ENCODE data around the gene ZNF724.
A peak's percentile ranks its signal among the peaks of the same experiment; 100 is the strongest.
"Not testable (repeated sequence)": the region's sequence is repeated elsewhere in the genome, so short reads cannot be mapped to it uniquely, and the experiment has no call there.

The ZNF724 gene

DNA sequence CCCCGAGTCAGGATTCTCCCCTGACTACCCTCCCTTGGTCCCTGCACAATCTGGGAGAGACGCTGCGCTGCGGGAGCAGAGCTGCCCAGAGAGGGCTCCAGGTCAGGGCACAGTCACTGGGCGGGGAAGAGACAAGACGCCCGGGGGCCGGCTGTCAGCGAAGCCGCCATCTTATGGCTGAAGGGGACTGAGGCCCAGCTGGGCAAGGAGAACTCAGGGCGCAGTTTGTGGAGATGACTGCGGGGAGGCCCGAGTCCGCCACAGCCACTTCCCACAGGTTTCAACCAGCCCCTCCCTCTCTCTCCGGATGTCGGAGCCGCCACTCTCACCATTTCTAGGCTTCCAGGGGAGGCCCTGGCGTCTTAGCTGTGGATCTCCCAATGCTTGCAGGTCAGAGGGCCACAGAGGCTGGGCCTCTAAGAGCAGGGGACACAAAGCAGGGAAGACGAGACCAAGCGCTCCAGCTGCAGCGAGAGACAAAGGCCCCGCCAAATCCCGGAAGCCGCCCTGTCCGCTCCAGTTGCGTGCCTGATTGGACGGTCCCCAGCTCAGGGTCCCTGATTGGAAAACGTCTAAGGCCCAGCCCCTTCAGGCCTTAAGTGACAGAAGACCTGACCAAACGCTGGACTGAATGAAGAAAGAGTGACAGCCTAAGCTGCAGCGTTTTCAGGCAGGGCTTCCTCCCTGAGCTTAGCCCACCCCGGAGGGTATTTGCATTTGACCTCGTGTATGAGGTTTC, at the start of gene ZNF724:
TSS of gene ZNF724 (minus strand) at position 484 of the 739 bp plus-strand sequence. CDS start at position 332, 152 bp downstream.
- DNase-seq: peak; percentile 96

- no peak for DNase-seq
Observed at GRCh38 chr19:23294141-23294540, 43.9 kb upstream of the ZNF724 start.

DNA sequence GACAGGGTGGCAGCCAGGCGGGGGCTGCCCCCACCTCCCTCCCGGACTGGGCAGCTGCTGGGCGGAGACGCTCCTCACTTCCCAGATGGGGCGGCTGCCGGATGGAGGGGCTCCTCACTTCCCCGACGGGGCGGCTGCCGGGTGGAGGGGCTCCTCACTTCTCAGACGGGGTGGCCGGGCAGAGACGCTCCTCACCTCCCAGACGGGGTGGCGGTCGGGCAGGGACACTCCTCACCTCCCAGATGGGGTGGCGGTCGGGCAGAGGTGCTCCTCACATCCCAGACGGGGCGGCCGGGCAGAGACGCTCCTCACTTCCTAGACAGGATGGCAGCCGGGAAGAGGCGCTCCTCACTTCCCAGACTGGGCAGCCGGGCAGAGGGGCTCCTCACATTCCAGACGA, 39.8 kb upstream of the ZNF724 start:
- DNase-seq: not testable (repeated sequence)

DNA sequence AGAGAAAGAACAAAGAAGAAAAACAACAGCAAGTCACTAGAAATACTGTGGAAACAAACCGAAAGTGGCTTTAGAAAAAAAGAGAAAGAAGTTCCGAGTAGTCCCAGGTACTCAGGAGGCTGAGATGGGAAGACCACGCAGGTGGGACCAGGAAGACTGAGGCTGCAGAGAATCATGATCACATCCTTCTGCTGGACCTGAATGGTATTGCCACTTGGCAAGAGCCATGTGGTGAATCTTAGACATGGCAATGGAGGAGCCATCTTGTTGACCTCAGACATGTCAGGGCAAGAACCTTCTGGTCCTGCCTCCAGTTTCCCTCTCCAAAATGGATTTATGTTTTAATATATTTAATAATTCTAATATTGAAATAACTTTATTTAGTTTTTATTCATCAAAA, 37.4 kb upstream of the ZNF724 start:
- no peak for DNase-seq

GRCh38 chr19:23286477-23286876, 36.3 kb upstream of the ZNF724 start:
- no peak for DNase-seq

DNA sequence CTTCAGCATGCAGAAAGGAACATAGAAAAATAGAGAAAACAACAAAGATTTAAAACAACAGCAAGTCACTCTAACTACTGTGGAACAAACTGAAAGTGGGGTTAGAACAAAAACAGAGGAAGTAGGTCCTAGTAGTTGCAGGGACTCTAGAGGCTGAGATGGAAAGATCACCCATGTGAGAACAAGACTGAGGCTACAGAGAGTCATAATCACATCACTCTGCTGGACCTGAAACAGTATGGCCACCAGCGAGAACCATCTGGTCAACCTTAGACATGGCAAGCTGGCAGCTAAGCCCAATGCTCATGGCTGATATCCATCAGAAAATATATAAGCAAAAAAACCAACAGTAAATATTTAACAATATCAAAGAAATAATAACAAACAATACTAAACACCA, 35.8 kb upstream of the ZNF724 start:
- DNase-seq: no peak

- DNase-seq: not testable (repeated sequence)
Observed at GRCh38 chr19:23285326-23285725, 35.1 kb upstream of the ZNF724 start.

- no peak for DNase-seq
Observed at GRCh38 chr19:23283925-23284324, 33.7 kb upstream of the ZNF724 start.

DNA sequence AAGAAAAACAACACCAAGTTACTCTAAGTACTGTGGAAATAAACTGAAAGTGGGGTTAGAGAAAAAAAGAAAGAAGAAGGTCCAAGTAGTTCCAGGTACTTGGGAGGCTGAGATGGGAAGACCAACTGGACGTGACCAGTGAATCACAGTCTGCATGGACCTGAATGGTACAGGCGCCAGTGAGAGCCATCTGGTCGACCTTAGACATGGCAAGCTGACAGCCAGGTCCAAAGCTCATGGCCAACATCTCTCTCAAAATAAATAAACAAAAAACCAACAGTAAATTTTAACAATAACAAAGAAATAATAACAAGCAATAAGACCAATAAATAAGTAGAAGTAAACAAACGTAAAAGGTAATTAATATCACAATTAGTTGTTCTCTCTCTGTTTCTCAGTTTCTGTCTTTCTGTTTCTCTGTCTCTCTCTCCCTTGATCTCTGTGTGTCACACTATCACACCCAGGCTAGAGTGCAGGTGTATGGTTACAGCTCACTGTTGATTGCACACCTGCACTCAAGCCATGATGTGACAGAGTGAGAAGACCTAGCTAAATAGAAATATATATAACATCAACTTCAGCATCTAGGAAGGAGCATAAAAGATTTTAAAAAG, 31.6 kb upstream of the ZNF724 start:
- no peak for DNase-seq

DNA sequence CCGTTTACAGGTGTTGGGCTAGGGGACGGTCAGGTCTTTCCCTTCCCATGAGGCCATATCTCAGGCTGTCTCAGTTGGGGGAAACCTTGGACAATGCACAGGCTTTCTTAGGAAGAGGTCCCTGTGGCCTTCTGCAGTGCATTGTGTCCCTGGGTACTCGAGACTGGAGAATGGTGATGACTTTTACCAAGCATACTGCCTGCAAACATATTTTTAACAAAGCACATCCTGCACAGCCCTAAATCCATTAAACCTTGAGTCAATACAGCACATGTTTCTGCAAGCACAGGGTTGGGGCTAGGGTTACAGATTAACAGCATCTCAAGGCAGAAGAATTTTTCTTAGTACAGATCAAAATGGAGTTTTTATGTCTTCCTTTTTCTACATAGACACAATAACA, 27.9 kb upstream of the ZNF724 start:
- not testable (repeated sequence) for DNase-seq

- peak; percentile 91 for DNase-seq
Observed at GRCh38 chr19:23273590-23274412, 23.6 kb upstream of the ZNF724 start.

DNA sequence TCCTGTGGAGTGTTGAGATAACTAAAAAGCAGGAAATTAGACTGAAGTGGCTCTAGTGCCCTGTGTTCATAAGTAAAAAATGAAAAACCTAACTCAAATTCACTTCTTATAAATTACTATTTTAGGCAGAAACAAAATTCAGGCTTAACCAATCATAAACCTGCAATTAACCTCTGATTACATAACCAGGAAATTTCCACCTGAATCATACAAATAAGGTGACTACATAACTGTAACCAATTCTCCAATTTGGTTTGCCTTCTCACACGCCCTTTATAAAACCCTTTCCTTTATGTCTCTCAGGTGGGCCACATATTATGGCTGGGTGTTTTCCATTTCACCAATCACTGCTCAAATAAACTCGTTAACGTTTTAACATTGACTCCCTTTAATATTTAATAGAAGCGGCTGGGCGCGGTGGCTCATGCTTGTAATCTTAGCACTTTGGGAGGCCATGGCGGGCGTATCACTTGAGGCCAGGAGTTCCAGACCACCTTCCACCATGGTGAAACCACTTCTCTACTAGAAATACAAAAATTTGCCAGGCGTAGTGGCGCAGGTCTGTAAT, 22.9 kb upstream of the ZNF724 start:
- DNase-seq: no peak

DNA sequence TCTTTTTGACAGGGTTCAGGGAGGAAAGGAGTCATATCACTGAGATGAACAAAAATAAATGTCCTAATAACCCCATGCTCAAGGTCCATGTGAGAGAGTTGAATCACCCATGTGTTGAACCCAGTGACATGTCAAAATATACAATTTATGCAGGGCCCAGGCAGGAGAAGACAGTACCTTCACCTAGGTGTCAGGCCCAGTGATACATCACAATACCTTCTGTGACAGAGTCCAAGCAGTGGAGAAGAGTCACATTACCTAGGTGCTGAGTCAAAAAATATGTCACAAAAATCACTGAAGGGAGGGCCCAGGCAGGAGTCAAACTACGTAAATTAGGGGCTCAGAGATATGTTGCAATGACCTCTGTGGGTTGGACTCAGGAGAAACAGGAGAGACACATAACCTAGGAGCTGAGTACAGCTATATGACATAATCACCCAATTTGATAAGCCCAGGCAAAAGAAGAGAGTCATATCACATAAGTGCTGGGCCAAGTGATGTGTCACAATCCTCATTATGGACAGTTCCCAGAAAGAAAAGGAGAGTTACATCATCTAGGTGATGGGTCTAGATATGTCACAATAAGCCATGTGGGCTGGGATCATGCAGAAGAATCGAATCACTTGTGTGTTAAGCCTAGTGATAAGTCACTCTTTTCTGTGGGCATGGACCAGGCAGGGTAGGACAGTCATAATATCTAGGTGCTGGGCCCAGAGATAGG, 13.8 kb upstream of the ZNF724 start:
- no peak for DNase-seq

GRCh38 chr19:23263396-23263795, 13.2 kb upstream of the ZNF724 start:
- no peak for DNase-seq

- no peak for DNase-seq
Observed at GRCh38 chr19:23262920-23263319, 12.7 kb upstream of the ZNF724 start.

DNA sequence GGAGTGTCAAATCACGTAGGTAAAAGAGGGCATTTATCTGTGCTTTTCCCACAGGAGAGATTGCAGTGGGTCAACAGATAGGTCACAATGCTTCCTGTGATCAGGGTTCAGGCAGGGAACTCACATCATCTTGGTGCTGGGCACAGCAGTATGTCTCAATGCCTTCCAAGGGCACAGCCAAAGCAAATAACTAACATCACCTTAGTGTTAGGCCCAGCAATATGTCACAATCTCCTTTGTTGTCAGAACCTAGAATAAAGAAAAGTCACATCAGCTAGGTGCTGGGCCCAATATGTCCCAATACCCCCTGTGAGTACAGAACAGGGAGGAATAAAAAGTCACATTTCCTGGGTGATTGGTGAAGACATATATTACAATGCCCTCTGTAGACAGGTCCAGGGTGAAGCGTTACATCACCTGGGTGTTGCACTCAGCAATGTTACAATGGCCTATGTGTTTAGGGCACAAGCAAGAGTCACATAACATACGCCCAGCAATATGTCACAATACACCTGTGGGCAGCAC, 11.4 kb upstream of the ZNF724 start:
- no peak for DNase-seq

- no peak for DNase-seq
Observed at GRCh38 chr19:23260956-23261355, 10.8 kb upstream of the ZNF724 start.

DNA sequence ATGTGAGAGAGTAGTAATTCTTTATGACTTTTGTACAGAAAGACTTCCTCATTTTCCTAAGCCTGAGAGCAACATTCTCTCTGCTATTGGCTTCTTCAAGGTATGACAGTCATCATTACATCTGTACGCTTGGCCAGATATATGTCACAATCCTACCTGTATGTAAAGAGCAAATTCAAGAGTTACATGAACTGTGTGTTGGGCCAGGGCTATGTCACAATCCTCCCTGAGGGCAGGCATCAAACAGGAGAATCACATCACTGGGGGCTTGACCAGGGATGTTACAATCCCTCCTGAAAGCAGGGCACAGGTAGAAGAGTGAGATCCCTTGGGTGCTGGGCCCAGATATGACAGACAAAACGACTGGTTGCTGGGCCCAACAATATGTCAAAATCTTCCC, 9.8 kb upstream of the ZNF724 start:
- DNase-seq: no peak

DNA sequence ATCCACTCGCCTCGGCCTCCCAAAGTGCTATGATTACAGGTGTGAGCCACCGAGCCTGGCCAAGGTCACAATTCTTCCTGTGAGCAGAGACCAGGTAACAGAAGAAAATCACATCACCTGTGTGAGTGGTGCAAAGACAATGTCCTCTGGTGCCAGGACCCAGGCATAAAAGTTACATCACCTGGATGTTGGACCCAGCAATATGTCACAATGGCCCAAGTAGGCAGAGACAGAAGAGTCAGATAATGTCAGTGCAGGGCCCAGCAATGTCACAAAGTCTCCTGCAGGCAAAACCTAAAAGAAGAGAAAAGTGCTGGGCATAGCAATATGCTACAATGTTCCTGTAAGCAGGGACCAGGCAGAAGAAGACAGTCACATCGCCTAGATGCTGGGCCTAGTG, 5.5 kb upstream of the ZNF724 start:
- no peak for DNase-seq

- no peak for DNase-seq
Observed at GRCh38 chr19:23254141-23254910, 4.1 kb upstream of the ZNF724 start.

DNA sequence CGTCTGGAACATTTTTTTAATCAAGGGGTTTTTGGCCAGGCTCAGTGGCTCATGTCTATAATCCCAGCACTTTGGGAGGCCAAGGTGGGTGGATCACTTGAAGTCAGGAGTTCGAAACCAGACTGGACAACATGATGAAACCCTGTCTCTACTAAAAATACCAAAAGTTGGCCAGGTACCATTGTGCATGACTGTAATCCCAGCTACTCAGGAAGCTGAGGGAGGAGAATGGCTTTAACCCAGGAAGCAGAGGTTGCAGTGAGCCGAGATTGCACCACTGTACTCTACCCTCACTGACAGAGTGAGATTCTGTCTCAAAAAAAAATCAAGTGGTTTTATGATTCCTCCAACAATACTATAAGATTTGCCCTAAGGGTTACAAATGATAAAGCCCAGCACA, 3.1 kb upstream of the ZNF724 start:
- DNase-seq: not testable (repeated sequence)

GRCh38 chr19:23241419-23241818, 8.8 kb downstream of the ZNF724 start:
- no peak for DNase-seq

Data from left hindlimb (tissue), 1 donor.